Umbilical cord (tissue), 2 donors: ENCODE results near the gene NR1H4. TPM values are rescaled to one million over a fixed set of nuclear protein-coding genes. Genes with fewer than 3 reads are reported as not detected.
"Not testable (repeated sequence)": the region's sequence is repeated elsewhere in the genome, so short reads cannot be mapped to it uniquely, and the experiment has no call there.

ENCODE experiments used
- DNase-seq: peaks from one replicate; pipeline ENCODE4 v3.0.0-alpha.2; 2015; ENCODE audit warnings: low spot score
- total RNA-seq: library from RNA; depleted of rRNA; stranded (reverse); fragments of >200 nt; gene quantifications from one replicate; pipeline ENCODE4 v1.2.3, GENCODE V29; 2014; ENCODE audit warnings: low replicate concordance; ENCODE audit not compliant: insufficient read depth

The NR1H4 gene
- 1.7 TPM for total RNA-seq

- DNase-seq = no peak
These were observed at the start of gene NR1H4 for GRCh38 chr12:100473716-100474150. TSS of gene NR1H4 (plus strand) at chr12:100473866. CDS start at chr12:100493324, 19,458 bp downstream.

GRCh38 chr12:100426145-100426544 lies 47.5 kb upstream of the NR1H4 start:
- DNase-seq = no peak

GRCh38 chr12:100427078-100427477 lies 46.6 kb upstream of the NR1H4 start:
- DNase-seq = peak; percentile 9

GRCh38 chr12:100430251-100430650 lies 43.4 kb upstream of the NR1H4 start:
- not testable (repeated sequence) for DNase-seq

- DNase-seq = no peak
These were observed 40.0 kb upstream of the NR1H4 start for GRCh38 chr12:100433701-100434100.

GRCh38 chr12:100434177-100434576 lies 39.5 kb upstream of the NR1H4 start:
- no peak for DNase-seq

GRCh38 chr12:100435957-100436356 lies 37.7 kb upstream of the NR1H4 start:
- no peak for DNase-seq

GRCh38 chr12:100437038-100437841 lies 36.4 kb upstream of the NR1H4 start:
- no peak for DNase-seq

GRCh38 chr12:100439797-100440196 lies 33.9 kb upstream of the NR1H4 start:
- DNase-seq = no peak

GRCh38 chr12:100442403-100442802 lies 31.3 kb upstream of the NR1H4 start:
- no peak for DNase-seq

- DNase-seq = no peak
These were observed 30.2 kb upstream of the NR1H4 start for GRCh38 chr12:100443434-100443833.

GRCh38 chr12:100445081-100445481 lies 28.6 kb upstream of the NR1H4 start:
- DNase-seq = no peak

GRCh38 chr12:100447381-100447780 lies 26.3 kb upstream of the NR1H4 start:
- no peak for DNase-seq

- no peak for DNase-seq
These were observed 25.0 kb upstream of the NR1H4 start for GRCh38 chr12:100448656-100449055.

- DNase-seq = no peak
These were observed 22.9 kb upstream of the NR1H4 start for GRCh38 chr12:100450735-100451134.

GRCh38 chr12:100453951-100454350 lies 19.7 kb upstream of the NR1H4 start:
- DNase-seq = no peak

- DNase-seq = no peak
These were observed 17.8 kb upstream of the NR1H4 start for GRCh38 chr12:100455896-100456295.

GRCh38 chr12:100458191-100458590 lies 15.5 kb upstream of the NR1H4 start:
- no peak for DNase-seq

GRCh38 chr12:100460702-100461101 lies 13.0 kb upstream of the NR1H4 start:
- DNase-seq = peak; percentile 1

- no peak for DNase-seq
These were observed 12.2 kb upstream of the NR1H4 start for GRCh38 chr12:100461330-100461973.

- no peak for DNase-seq
These were observed 10.0 kb upstream of the NR1H4 start for GRCh38 chr12:100463661-100464060.

- DNase-seq = no peak
These were observed 9.1 kb upstream of the NR1H4 start for GRCh38 chr12:100464529-100464928.

GRCh38 chr12:100468126-100468525 lies 5.5 kb upstream of the NR1H4 start:
- DNase-seq = no peak
